ENCODE data around the gene CLNK.

The CLNK gene

DNA sequence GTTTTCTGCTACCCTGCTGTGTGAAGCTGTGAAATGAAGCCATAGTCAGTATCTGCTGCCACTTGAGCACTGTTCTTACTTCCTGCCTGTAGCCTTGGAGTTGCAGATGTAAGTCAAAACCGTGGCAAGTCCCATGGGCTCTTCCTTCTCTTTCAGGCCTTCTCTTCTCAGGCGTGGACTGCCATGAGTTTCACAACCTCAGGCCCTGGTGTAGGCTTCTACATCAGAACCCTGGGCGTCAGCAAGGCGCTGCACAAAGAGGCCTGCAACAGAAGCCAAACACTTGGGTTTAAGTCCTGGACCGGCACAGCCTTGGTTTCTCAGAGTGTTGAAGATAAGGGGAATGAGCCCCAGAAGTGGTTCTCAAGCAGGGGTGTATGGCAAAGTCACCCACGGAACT is 229.8 kb downstream of the CLNK start:
- TF ChIP-seq, protein P1, sequence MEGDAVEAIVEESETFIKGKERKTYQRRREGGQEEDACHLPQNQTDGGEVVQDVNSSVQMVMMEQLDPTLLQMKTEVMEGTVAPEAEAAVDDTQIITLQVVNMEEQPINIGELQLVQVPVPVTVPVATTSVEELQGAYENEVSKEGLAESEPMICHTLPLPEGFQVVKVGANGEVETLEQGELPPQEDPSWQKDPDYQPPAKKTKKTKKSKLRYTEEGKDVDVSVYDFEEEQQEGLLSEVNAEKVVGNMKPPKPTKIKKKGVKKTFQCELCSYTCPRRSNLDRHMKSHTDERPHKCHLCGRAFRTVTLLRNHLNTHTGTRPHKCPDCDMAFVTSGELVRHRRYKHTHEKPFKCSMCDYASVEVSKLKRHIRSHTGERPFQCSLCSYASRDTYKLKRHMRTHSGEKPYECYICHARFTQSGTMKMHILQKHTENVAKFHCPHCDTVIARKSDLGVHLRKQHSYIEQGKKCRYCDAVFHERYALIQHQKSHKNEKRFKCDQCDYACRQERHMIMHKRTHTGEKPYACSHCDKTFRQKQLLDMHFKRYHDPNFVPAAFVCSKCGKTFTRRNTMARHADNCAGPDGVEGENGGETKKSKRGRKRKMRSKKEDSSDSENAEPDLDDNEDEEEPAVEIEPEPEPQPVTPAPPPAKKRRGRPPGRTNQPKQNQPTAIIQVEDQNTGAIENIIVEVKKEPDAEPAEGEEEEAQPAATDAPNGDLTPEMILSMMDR (IDR thresholded peaks at IDR 0.05; ENCODE audit: low read depth, low read length), result no peak
- DNase-seq (ENCODE audit: extremely low read depth, low read depth), result no peak

DNA sequence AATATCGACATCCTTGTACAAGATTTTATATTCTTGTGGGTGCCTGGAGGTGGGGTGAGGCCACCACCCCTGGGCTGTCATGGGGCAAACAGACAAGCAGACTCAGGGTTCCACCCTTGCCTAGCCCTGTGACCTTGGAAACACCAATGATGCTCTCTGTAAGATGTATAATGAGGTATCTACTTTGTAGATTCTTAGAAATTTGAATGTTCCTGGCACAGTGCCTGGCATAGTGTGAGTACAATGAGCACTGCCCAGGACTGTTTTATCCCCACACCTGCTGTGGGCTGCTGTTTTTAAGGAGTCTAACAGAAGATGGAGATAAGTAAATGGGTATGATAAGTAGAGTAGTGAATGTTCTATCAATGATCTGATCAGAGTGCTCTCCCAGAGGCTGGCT is 230.4 kb downstream of the CLNK start:
- DNase-seq (ENCODE audit: extremely low read depth, low read depth), result no peak
- TF ChIP-seq, protein P1 (IDR thresholded peaks at IDR 0.05; ENCODE audit: low read depth, low read length), result no peak

DNA sequence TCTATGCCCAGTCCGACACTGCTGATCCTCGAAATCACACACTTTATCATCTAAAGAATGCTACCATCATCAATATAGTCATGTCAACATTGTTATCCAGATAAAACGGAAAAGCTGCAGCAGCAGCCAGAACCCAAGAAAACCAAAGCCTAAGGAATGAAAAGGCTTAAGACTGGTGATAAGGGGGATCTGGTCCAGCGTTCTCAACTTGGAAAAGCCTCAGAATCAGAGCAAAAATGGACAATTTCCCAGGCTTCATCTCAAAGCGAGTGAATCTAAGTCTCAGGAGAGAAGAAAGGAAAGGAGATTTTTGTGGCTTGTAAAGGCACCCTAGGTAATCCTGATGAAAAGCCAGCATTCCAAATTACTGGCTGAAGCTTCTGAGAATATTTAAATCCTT is 235.6 kb downstream of the CLNK start:
- TF ChIP-seq, protein P1 (IDR thresholded peaks at IDR 0.05; ENCODE audit: low read depth, low read length), result no peak
- no peak for DNase-seq (ENCODE audit: extremely low read depth, low read depth)

DNA sequence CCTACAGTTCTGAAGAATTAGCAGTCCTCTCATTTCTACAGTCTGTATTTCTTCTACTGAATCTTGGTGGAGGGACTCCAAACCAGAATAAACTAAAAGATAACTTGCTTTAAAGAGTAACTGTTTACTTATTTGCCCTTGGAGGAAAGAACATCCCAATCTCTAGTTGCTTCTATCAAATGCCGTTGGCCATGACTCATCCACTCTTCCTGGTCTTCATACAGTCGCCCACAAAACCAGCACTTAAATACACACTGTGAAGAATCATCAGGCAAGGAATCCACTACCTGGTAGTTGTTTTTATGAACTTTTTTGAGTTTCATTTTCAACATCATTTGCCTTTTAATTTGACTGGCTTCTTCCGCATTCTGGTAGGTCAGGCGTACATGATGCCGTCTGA is 241.6 kb downstream of the CLNK start:
- TF ChIP-seq, protein P1 (IDR thresholded peaks at IDR 0.05; ENCODE audit: low read depth, low read length), result no peak
- DNase-seq (ENCODE audit: extremely low read depth, low read depth), result no peak

DNA sequence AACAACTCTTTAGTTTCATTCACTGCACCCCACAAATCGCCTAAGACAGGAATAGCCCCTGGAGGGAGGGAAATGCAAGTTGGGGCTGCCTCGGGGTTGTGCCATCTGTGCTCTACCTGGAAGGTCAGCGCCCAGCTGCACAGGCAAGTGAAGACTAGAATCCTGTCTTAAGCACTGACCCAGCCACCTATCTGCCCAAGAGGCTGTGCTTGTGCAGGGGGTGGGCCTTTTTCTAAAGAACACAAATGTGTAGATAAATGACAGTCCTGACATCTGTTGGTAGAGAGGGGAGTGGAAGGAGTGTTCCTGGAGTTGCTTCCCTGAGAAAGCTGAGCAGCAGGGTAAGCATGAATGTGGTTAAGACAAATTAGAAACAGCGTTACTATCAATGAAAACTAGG is 243.1 kb downstream of the CLNK start:
- TF ChIP-seq, protein P1 (IDR thresholded peaks at IDR 0.05; ENCODE audit: low read depth, low read length), result no peak
- no peak for DNase-seq (ENCODE audit: extremely low read depth, low read depth)

DNA sequence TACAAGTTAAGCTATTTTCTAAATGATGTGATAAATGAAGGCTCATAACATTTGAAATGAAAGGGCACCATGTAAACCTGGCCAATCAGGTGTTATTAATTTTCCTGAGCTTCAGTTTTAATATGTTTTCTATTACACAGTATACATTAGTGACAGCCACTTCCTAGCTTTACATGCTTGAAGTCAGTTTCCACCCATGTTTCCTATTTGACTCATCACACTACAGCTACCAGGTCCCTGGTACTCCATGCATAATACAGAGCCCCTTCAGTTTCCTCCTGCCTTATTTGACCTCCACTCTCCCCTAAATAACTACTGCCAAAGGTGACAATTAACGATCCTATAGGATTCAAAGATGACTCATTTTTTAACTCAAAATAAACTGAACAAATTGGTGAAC is 245.6 kb downstream of the CLNK start:
- TF ChIP-seq, protein P1 (IDR thresholded peaks at IDR 0.05; ENCODE audit: low read depth, low read length), result no peak
- DNase-seq (ENCODE audit: extremely low read depth, low read depth), result no peak

DNA sequence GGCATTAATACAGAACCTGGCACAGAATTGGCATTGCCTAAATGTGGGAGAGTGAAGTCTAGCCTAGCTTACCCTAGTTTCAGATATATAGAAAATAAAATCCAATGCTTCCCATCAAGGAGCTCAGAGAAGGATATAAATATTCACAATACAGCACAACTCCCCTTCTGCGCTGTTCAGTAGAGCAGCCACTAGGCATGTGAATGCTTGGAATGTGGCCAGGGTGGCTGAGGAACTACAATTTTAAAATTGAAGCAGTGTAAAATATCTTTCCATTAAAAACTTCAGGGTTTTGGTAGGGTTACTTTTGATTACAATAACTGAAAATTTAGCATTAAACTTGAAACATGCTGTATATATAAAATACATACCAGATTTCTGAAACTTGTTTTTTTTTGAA is 246.8 kb downstream of the CLNK start:
- DNase-seq (ENCODE audit: extremely low read depth, low read depth), result no peak
- TF ChIP-seq, protein P1 (IDR thresholded peaks at IDR 0.05; ENCODE audit: low read depth, low read length), result no peak
